NCI-H510A (cell line): ENCODE data around the gene MACROH2A1.

Experiments used
- DNase-seq: peaks from one replicate; lab custom pipeline; 2025; lab: John Stamatoyannopoulos, UW

MACROH2A1 gene

GRCh38 chr5:135398855-135399793 is at the start of gene MACROH2A1:
Gene MACROH2A1, minus strand, starts transcription at chr5:135399231. Its CDS starts 10,138 bp downstream, at chr5:135389093.
- peak; percentile 54 for DNase-seq

- DNase-seq, result no peak
Measured at GRCh38 chr5:135448071-135448739, 49.2 kb upstream of the MACROH2A1 start.

DNA sequence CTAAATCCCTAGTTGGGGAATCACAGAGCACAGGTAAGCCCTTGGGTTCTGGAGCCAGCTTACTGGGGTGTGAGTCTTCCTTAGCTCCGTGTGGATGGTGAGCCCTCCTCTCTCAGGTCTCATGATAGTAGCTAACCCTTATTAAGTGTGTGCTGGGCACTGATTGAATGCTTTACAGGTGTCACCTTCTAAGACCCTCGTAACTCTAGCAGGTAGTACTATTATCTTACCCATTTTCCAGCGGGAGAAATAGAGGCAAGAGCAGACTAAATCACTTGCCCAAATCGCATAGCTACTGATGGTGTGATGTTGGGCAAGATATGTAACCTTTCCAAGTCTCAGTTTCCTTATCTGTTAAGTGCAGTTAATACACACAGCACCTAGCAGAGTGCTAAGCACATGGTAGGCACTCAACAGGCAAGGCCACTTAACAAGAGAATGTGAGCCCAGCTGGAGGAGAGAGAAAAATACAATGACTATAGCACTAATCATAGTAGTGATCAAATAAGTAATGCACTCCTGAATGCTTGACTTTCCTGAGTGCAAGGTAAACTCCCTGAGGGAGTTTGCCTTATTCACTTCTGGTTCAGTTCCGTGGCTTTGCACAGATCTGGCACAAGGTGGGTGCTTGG is 48.4 kb upstream of the MACROH2A1 start, which contains the start of gene DCANP1:
TSS of gene DCANP1 (minus strand) at position 51 of the 632 bp plus-strand sequence. CDS start 240 bp downstream, outside the sequence.
- DNase-seq, result no peak

- DNase-seq, result no peak
Measured at GRCh38 chr5:135446615-135447014, 47.6 kb upstream of the MACROH2A1 start.

GRCh38 chr5:135446206-135446605 is 47.2 kb upstream of the MACROH2A1 start:
- DNase-seq, result no peak

DNA sequence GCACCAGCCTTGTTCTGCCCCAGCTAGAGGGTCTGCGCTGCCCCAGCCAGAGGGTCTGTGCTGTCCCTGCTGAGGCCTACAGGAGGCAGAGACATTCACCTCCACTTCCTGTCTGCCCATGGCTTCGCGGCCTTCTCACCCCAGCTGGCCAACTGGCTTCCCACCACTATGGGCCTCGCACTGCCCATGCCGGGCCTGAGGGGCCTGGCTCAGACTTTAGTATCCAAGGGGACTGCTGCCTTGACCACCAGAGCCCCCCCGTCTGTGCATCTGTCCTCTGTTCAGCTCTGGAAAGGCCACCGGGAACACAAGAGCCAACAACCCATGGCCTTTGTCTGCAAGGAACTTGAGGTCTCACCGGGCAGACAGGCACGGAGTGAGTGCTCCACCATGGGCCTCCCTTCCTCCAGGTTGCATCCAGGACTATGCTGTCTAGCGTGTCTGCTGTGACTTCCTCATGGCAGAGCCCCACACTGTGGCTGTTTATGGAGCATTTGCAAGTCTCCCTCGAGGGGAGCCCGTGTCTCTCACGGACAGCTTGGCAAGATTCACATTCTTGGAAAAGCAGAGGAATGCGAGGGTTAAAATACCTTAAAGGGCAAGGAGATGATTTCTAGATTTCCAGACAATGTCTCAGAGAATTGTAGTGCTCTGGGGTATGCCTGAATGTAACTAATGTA is 46.4 kb upstream of the MACROH2A1 start:
- no peak for DNase-seq

DNA sequence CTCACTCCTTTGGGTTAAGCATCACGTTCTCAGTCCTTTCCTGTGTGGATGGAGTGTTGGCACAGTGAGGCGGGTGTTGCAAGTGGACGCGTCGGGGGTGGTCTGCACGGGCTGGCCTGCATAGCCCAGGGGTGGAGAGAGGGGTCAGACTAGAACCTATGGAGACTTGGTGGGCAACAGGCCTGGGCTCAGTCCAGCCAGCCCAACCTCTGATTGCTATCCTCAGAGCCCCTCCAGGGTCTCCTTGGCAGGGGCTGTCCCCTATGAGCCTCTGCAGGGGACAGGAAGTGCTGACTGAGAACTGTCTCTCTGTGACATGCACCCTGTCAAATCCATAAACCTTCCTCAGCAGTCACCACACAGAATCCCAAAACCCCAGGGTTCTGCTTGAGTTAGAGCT is 45.9 kb upstream of the MACROH2A1 start:
- DNase-seq, result no peak

- DNase-seq, result no peak
Measured at GRCh38 chr5:135444360-135444759, 45.3 kb upstream of the MACROH2A1 start.

GRCh38 chr5:135443161-135443960 is 44.3 kb upstream of the MACROH2A1 start:
- no peak for DNase-seq

- no peak for DNase-seq
Measured at GRCh38 chr5:135442431-135443160, 43.6 kb upstream of the MACROH2A1 start.

DNA sequence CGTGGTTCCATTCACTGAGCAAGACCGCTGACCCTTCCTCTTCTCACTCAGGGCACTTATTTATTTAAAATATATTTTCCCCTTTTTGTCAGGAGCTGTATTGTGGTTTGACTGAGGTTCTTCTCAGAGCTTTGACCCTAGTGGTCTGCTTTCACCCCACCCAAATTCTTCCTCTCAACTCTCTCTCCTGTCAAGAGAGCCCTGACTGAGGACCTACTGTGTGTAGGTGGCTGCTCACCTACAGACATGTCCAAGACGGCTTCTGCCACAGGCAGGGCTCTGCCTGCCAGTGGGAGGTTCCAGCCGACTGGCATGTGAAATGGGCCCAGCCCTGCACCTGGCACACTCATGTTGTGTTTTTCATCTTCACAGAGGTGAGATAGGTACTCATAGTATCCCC is 42.9 kb upstream of the MACROH2A1 start:
- no peak for DNase-seq

DNA sequence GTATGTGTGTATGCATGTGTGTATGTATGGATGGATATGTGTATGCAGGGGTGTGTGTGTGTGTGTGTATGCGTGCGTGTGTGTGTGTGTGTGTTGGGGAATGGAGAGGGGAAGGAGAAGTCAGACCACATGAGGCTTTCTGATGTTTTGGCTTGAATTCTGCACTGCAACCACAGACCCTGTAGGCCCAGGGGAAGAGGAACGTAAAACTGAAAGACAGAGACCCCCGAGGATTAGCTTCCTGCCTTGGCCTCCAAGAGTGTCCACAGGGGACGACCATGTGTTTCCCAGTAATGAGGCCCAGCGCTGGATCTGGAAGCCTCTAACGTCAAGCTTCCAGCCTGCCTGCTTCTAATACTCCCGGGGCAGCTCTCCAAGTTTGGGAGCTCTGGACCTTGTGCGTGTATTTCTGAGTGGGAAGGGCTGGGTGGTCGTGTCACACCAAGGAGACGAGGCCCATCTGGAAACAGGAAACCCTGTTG is 42.4 kb upstream of the MACROH2A1 start:
- no peak for DNase-seq

- no peak for DNase-seq
Measured at GRCh38 chr5:135440916-135441315, 41.9 kb upstream of the MACROH2A1 start.

GRCh38 chr5:135439231-135440205 is 40.5 kb upstream of the MACROH2A1 start:
- no peak for DNase-seq

GRCh38 chr5:135438636-135439221 is 39.7 kb upstream of the MACROH2A1 start:
- no peak for DNase-seq

DNA sequence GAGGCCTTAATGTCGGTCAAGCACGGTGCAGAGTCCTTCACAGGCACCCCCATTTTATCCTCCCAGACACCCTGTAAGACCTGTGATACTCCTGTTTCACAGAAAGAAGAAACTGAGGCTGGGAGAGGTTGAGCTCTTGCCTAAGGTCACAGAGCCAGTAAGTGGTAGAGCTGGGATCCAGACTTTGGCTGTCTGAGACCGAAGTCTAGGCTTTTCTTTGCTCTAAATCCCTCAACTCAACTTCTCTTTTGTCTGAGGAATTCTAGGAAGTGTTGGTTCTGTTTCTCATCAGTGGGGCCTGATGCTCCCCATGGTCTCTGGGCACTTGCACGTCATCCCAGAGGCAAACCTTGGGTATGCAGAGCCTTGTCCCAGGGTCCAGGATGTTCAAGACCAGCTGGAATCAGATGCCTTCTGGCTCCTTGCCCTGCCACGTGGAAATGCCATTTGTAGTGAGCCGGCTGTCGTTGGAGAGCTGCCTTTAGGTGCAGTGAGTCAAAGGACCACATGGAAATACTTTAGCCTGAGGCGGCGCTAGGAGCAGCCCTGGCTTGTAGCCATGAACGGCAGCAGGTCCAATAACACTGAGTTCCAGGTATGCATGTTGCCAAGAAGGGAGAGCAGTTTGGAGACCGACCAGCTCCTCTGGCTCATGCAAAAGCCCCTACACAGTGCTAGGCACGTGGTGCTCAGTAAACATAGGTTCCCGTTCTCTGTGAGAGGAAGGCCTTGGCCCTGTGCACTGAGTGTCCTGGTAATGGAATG is 38.9 kb upstream of the MACROH2A1 start:
- no peak for DNase-seq

- DNase-seq, result no peak
Measured at GRCh38 chr5:135437422-135437795, 38.4 kb upstream of the MACROH2A1 start.

DNA sequence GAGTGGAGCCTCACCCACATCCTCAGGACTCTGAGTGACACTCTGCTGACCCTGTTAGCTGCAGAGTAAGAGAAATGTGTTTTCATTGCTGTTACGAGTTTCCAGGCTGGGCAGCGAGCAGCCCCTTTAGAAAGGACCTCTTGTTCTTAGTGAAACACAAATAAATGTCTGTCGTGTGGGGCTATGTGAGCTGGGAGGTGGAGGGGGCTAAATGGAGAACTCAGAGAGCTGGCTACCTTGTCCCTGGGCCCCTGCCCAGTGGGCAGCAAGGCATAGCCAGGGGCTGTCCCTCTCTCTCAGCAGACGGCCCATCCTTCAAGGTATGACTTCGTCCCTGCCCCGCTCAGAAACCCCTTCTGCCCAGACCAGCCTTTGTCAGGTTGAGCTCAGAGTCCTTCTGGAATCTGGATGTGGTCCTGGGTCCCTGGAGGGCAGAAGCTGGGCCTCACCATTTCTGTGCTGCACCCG is 38.0 kb upstream of the MACROH2A1 start:
- no peak for DNase-seq
